LoVo (cell line): ENCODE data around the gene VOPP1.

Experiments
- DNase-seq: peaks from one replicate; pipeline ENCODE4 v3.0.0-alpha.2; 2016; ENCODE audit warnings: low spot score

Gene VOPP1

DNA sequence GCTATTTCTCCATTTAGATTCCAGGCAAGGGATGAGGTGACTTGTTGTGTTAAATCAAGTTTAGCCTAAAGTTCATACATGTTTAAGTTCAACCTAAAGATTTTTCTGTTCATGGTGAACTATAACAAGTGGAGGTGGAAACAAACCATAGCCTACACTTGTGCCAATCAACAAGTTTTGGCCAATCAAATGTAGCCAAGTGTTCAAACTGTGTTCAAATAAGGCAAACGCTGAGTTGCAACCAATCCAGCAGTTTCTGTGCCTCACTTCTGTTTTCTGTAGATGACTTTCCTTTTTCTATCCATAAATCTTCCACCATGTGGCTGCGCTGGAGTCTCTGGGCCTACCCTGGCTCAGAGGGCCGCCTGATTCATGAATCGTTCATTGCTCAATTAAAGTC, 4.5 kb upstream of the VOPP1 start:
- no peak for DNase-seq

DNA sequence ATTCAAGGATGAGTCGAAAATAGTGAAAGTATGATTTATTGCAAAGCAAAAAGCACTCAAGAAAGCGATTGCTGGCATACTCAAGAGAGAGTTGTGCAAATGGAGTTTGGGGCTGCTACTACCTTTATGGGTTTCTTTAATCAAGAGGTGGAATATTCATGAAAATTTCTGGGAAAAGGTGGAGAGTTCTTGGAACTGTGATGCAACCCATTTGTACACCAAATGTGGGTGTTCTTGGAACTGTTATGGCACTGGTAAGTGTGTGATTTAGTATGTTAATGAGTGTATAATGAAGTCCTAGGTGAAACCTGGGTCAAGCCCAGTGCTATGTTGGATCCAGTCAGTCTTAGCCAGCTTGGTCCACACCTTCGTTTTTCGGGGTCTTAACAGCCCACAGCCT, 3.4 kb upstream of the VOPP1 start:
- no peak for DNase-seq

DNA sequence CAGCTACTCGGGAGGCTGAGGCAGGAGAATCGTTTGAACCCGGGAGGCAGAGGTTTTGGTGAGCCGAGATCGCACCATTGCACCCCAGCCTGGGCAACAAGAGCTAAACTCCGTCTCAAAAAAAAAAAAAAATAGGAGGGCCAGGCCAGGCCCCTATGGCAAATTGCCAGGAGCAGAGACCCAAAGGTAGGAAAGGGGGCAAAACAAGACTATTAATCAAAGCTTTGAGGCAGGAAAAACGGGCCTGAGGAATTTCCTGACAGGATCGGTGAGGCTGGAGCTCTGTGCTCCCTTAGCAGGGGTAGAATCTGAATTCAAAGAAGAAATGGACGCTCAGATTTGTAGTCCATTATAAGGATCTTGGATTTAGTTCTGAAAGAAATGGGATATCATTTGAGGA, 2.8 kb upstream of the VOPP1 start:
- no peak for DNase-seq

DNA sequence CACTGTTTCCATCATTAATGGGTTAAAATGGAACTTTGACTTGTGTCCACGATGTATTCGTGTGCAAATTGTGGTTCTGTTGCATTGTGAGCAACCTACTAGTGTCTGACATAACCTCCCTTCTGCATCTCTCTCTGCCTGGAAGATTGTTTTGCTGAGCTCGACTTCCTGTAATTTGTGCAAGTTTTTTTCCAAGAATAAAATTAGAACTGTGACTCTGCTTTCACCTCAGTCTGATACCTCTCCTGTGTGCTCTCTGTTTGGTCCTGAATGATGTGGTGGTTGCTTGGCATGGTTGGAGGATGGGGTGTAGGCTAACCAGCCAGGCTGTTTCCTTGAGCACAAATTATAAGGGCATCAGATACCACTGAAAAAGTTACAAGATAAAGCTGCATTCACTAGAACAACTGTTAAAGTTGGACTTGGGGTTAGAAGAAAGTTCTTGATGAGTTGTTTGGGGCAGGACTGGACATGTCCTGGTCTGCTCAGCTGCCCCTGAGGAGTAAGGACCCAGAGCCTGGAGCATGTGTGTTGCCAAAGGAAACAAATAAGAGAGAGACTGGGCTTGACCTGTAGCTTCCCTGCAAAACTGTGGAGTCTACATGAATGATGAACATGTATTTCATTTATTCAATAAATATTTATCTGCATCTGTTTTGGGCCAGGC, 1.9 kb upstream of the VOPP1 start:
- no peak for DNase-seq

DNA sequence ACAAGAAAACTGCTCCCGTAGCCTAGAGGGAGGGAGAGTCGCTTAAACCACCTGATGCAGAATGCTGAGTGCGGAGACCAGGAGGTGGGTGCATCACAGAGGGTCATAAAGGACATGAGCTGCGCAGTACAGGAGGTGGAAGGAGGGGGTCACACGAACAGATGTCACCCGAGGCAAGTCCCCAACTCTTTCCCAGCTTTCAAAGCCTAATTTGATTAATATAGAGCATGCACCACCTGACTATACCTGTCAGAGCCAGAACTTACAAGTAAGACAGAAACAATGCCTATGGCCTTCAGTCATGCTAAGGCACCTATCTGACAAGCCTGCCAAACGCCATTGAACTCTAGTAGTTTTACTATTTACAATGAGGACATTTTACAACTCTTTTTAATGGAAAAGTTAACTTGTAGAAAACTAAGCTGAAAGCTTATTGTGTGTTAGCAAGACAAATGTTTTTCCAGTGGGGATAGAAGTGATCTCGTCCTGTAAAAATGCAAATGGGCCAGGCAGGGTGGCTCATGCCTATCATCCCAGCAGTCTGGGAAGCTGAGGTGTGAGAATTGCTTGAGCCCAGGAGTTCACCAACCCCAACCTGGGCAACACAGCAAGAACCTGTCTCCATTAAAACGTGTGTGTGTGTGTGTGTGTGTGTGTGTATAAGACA, 1.1 kb upstream of the VOPP1 start:
- DNase-seq, result no peak

DNA sequence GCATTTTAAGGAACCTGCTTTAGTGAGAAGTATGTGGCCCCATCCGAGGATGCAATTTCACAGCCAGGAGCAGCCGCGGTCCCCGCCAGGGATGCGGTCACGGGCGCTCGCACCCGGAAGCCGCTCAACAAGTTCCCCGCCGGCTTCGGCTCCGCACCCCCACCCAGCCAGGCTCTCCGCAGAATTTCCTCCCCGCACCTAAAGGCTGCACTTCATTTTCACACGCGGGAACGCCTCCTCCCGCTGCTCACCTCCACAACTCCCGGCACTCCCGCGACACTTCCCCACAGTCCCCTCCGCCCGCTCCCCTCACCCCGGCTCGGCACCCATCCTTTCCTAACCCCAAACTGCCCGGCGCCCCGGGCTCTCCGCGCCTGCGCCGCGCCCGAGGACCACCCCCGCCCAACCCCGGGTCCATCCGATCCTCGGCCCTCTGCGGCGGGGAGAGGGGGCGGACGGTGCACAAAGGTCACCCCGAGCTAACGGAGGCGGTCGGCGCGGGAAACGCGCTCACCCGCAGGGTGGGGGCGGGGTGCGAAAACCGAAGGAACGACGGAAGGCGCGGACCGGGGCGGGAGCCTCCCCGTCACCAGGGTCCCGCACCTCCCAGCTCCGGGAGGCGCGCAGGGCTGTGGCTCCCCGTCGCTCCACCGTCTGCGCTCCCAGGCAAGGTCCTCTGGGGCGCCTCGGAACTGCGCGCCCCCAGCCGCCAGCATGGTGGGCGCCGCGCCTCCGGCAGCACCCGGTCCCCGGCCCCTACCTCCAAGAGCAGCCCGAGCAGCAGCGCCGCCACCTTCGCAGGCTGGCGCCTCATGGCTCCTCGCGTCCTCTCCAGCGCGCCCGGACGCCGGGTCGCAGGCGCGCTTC, 558 bp downstream of the VOPP1 start:
- DNase-seq, result peak; percentile 70

DNA sequence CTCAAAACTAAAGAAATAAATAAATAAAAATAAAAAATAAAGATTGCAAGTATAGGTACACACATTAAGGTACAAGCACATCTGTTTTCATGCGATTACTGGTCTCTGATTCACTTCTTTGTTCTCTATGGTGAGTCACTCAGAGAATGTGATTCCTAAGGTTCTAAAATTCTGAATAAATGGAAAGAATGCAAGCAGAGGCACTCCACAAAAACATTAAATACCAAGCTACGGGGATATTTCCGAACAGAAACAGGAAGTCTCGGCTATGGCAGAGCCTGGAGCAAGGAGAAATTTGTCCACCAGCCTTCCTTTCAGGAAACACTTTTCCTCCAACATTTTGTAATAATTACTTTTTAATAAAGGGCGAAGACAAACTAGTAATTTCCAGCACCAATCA, 1.4 kb downstream of the VOPP1 start:
- no peak for DNase-seq

DNA sequence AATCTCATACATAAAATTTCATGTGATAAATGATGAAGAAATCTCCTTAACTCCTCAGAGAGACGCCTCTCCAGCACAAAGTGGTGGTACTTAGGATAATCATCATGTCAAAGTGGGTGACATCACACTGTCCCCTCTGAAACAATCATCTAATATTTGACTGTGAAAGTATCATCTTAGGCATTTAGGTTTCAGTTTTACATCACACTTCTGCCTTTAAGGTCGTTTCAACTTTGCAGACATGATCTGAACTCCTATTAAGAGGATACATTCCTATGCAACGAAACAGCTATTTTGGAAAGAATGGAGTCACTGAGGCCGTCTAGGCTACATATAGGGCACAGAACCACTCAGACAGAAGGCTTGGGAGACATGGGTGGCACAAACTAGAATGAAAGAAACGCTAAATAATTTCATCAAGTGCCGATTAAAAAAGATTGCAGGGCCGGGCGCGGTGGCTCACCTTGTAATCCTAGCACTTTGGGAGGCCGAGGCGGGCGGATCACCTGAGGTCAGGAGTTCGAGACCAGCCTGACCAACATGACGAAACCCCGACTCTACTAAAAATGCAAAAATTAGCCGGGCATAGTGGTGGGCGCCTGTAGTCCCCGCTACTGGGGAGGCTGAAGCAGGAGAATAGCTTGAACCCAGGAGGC, 2.0 kb downstream of the VOPP1 start:
- DNase-seq, result no peak

DNA sequence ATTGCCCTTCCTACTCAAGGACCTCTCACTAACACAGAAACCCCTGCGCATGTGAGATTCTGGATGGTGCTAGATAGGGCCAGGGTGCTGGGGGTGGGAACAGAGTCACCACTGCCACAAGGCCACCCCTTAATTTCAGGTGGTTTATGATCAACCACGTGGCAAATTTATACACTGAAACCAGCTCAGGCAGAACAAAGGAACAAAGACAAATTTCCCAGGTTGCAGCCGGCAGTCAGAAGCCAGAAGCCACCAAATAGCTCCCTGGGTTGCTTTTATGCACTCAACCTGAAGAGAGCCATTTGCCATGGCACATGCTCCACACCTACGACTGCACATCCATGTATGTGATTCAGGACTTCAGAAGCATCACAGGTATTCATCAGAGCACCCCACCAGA, 2.5 kb downstream of the VOPP1 start:
- no peak for DNase-seq

DNA sequence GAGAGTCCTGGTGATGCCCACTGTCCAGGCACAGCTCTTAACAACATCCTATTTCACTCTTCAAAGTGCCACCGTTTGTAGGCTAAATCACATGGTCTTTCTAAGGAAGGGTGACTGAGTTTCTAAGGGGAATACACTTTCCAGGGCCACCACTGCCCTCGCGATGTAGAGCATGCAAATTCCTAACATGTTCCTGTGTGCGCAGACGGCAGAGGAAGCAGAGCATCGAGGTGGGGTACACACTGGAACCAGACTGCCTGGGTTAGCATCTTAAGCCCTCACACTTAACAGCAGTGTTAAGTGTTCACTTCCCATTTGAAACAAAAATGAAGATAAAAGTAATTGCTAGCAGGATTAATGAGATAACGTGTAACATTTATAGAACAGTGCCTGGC, 3.0 kb downstream of the VOPP1 start:
- DNase-seq, result no peak

DNA sequence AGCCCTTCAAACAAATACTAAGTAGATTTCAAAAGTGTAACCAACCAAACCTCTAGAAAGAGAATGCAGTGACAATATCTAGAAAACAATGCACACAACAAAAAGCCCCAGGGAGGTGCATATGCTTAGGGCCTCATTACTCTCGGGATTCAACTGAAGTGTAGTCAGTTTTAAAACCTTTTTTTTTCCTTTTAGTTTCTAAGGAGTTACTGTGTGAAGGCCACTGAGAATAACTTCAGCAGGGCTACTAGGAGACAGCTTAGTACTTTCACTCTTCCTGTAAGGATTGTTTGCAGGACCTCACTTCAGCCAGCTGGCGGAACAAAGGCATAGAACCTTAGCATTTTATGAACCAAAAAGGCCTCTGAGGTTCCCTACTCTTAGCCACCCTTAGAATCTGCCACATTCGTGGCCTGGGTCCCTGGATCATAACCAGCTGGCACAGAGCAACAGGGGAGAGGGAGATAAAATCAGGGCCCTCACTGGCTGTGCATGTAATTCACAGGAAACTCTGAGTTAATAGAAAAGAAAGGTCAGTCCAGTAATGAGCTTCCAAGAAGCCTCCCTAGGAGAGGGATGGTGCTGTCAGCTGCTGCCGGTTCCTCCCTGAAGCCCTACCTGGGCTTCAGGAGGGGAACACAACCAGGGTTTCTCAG, 3.6 kb downstream of the VOPP1 start:
- no peak for DNase-seq

DNA sequence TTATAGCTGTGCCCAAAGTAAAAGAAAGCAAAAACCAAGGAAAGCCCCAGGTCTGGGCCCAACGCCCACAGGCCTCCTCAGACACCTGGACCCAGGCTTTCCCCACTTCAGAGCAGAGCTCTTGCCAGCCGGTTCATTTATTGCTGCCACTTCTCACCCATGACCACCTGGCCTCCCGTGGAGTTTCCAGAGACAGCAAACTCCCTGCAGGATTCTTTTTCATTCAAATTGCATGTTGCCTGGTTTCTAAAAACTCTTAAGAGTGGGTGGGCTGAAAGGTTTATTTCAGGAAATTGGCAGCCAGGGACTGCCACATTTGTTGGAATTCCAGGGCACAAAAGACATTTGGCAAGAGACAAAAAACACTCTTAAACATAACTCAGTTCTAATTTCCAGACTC, 4.7 kb downstream of the VOPP1 start:
- no peak for DNase-seq

DNA sequence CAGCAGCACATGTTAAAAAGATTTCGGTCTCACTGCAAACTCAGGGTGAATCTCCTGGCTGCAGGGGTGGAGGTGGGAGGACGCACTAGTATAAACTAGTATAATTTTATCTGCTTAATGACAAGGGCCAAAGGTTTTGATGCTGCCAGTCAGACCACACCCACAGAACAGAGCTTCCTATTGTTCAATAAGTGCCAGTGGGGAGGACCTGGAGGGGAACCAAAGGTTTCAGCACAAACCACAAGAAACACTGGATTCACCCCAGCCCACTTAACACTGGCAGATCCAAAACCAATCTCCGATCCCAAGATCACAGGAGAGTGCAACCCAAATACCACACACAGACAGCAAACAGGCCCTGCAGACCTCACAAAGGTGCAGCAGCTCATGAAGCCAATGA, 6.6 kb downstream of the VOPP1 start:
- DNase-seq, result no peak

DNA sequence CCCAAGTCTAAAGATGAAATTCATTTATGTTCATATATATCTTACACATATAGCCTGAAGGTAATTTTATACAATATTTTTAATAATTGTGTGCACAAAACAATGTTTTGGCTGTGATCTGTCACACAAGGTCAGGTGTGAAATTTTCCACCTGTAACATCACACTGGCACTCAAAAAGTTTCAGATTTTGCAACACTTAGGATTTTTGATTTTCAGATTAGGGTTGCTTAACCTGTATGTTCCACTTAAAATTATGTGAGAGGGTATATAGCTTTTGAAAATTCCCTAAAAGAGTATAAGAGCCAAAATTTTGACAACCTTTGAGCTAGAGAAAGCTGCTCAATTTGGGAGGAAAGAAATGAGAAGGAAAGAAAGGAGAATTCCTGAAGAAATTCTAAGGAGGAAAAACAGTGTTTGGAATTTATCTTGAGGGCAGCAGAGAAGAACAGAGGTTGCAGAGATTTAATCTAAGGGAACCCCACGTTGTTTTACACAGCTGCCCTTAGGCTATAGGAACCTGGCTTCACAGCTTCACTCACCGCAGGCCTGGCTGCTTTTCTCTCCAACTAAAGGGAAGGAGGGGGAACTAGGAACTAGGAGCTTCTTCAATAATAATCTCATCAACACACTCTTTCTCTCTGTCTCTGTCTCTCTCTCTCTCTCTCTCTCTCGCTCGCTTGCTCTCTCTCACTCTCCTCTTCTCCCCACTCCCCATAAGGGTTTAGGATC, 8.5 kb downstream of the VOPP1 start:
- no peak for DNase-seq

DNA sequence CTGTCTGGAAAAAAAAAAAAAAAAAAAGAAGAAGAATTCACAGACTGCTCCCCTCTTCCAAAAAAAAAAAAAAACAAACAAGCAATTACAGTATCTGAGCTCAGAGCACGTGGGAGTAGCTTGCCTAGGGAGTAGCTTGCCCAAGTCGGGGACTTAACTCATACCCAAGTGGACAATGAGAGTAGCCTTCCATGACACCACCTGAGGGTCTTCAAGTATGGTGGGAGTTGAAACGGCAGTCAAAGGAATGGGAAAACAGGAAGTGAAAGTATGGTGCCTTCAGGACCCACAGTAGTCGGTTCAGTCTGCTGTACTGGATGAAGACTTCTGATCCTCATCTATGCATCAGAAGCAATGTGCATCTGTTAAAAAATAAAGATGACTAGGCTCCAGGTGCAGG, 10.6 kb downstream of the VOPP1 start:
- DNase-seq, result no peak

DNA sequence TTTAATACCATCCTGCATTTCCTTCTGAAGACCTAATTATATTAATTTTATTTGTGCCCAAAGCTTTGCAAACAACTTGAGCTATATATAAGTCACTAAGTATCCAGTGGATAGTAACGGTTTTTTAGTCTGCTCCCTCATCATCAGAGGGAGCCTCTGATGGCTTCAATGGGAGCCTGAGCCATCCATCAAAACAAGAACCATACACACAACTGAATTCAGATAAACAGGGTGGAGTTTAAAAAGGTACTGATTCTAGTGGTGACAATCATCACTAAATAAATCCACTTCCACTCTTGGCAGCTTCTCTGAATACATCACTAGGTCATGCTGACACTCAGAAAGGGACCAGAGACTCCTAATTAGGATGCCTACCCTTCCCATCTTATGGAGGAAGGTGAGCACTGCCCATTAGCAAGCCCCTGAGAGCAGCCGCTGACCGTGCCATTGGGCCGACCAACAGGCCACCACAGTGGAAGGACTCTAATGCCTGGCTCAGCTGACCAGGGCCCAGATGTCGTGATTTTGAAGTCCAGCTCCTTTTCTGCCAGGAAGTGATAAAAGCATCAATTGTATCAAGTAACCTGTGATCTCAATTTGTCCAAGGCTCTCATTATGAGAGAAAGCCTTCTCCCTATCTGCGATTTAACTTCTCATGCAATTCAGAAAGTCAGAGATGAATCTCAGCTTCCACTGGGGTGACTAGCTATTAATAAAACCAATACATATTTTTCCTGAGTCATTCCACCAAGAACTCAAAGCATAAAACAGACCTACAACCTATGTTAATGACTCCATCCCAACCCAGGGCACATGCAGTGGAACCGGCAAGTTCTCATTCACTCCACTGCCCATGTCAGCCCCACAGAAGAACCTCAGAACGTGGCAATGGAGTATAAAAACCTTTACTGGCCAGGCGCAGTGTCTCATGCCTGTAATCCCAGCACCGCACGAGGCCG, 13.1 kb downstream of the VOPP1 start:
- DNase-seq, result no peak

DNA sequence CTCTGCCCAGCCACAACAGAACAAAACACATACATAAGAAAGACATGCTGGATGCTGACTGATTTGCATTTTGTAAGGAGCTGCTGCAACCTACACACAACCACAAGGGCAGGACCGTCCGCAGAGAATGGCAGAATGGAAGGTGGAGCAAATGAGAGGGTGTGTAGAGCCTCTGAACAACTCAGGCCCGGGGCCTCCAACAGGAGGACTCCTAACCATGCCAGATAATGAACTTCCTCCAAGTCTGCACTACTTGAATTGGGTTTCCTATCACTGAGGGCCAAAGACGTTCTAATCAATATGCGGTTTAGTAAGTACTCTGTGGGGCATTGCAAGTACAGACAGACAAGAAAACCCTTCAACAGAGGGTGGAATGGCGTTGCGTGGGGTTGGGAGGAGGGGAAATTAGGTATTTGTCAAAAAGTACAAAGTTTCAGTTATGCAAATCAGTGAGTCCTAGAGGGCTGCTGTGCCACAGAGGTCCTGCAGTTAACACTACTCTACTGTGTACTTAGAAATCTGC, 14.6 kb downstream of the VOPP1 start:
- no peak for DNase-seq

DNA sequence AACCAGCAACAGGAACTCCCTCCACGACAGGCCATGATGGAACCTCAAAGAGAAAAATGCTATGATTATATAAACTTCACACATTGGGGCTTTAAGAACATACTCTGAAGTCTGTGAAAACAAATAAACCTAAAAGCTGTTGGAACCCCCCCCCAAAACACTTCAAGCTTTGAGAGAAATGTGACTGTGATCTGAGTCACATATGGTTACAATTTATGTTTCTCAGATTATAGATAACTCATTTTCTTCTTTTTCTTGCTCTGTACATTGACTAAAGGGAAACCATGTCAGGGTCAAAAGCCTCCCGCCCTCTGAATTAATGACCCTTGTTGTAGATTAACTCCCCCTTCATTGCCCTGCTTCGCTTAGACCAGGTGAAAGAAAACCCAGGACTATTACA, 15.8 kb downstream of the VOPP1 start:
- no peak for DNase-seq

DNA sequence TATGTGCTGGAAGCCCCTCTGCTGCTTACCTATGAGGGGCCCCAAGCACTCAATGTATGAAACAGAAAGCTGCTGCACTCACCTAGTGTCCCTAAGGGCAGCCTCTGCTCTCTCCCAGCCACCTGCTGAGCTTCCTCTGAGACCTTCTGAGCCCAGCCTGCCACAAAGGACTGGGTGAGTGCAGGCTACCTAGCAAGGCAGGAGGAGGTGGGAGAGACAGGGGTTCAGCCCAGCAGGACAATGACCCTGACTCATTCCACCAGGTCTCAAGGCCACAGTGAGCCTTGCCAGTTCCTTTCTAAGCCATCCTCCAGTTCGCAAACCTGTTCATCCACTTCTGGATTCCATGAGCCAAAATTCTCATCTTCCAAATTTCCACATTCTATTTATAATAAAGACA, 16.3 kb downstream of the VOPP1 start:
- DNase-seq, result no peak

DNA sequence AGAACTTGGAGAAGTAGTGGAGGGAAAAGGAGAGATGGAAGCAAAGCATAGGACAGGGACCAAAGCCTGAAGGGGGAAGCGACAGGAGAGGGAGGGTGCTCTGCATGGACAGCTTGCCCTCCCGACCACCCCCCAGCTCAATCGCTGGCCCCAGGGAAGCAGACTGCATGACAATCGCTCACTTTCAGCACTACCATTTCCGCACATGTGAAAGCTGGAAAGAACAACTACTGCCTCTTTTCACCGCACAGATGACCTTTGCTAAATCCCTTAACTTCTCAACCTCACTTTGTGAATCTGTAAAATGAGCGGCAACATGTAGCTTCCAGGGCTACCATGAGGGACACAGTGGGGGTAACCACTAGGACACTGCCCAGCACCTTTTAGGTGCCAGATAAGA, 17.1 kb downstream of the VOPP1 start:
- DNase-seq, result no peak
